GM18858 (cell line): Measurements from ENCODE around the gene DOCK1.

Source experiments
- ATAC-seq: cut with Tn5 transposase; IDR thresholded peaks from one replicate; pipeline ENCODE4 v1.9.1; 2021; ENCODE audit not compliant: unreplicated experiment

DOCK1 gene

DNA sequence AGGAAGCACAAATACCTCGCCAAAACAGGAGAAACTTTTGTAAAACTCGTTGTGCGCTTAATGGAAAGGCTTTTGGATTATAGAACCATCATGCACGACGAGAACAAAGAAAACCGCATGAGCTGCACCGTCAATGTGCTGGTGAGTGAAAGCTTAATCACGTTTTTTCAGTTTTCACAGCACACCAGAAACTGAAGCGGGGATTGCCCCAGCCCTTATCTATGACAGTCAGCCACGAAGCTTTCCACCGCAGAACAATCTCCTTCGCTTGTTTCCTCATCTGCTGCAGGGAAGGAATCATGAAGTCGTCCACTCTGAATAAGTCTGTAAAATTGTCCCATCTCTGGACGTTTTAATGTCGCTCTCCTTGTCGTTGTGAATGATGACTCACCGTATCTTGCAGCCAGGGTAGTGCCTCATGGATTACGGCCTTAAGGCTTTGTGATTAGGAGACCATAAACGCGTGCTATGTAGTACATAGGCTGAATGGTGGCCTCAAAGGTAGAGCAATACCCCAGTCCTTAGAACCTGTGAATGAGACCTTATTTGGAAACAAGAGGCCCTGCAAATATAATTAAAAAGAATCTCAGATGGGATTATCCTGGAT, 468.9 kb downstream of the DOCK1 start:
- no peak for ATAC-seq

DNA sequence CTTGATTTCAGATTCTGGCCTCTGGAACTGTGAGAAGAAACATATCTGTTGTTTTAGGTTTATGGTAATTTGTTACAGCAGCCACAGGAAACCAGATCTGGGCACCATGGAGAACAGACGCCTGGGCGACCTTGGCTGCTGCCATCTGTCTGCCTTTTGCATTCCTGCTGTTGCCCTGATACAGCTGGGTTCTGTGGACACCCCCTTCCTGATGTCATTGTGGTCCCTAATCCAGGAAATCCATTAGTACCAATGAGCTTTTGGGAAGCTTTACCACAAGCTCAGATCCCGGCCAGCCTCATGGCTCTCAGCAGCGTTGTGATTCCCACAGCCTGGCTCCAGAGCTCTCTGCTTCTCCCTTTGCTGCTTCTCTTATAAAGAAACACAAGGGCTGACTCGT, 469.7 kb downstream of the DOCK1 start:
- ATAC-seq: no peak

DNA sequence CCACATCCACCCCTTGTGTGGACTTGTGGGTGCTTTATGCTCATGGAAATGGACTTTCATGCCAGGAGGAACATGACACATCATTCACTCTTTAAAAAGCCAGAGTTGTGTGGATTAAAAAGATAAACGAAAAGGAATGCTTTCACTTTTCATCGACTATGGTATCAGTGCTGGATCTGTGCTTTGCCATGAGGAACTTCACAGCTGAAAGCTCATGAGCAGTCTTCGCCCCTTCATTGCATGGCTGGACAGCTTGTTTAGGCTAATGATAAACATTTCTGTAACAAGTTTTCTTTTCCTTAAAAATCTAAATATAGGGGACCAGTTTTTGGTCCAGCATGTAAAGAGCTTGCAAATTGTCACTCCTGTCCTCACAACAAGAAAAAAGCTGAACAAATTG, 470.2 kb downstream of the DOCK1 start:
- no peak for ATAC-seq

DNA sequence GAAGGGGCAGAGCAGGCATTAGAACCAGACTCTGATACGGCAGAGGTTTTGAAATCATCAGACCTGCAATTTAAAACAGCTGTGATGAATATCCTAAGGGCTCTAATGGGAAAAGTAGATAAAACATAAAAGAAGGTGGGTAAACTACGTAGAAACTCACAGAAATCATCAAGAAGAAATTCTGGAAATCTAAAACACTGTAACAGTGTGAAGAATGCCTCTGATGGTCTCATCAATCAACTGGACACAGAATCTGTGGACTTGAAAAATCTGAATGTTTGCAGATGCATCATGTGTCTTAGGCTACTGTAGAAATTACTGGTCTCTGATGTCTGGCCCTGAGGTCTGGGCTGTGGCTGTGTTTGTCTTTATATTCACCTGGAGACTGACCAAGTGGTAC, 470.8 kb downstream of the DOCK1 start:
- ATAC-seq: no peak

DNA sequence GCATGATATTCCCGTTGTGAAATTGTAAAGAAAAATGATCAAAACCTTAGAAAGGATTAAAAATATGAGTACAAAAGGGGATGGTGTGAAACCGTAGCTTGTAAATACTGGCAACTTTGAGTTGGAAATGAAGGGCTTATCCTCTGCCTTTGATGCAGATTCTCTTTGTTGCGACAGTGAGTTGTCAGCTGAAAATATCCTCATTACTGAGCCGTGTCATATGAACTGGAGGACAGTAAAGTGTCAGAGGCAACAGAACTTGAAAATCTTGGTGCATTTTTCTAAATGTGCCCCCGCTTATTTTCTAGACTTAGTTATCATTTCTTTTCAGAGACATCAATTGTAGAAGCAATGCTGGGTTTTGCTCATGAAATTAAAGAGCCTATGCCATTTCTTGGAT, 473.4 kb downstream of the DOCK1 start:
- no peak for ATAC-seq

DNA sequence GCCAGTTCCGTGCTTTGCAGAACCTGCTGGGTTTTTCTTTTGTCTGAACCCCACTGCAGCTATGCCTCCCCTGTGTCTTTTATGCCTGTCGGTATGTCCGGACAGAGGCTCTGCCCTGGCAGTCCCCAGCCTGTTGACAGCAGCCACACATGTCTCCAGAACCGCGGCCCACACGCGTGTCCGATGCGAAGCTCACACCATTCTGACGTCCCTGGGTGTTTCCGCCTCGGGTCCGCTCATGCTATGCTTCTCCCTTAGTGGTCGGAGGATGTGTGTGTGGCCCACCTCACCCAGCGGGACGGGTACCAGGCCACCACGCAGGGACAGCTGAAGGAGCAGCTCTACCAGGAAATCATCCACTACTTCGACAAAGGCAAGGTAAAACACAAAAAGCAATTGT, 479.3 kb downstream of the DOCK1 start:
- ATAC-seq: no peak

DNA sequence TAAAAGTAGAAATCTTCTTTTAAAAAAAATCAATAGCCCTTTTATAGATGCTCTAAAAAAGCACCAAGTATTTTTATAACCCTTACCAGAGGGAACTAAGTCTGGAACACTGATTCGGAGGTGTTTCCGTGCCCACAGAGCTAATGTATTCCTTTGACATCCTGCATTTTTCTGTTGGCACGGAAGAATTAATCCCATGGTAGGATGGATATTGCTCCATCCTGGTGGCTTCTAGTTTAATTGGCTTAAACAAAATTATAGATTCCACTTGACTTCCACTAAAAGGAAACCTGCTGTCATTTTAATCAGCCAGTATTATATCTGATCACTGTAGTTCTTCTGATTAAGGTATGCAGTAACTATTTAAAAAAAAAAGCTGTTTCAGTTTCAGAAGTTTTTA, 479.8 kb downstream of the DOCK1 start:
- no peak for ATAC-seq

DNA sequence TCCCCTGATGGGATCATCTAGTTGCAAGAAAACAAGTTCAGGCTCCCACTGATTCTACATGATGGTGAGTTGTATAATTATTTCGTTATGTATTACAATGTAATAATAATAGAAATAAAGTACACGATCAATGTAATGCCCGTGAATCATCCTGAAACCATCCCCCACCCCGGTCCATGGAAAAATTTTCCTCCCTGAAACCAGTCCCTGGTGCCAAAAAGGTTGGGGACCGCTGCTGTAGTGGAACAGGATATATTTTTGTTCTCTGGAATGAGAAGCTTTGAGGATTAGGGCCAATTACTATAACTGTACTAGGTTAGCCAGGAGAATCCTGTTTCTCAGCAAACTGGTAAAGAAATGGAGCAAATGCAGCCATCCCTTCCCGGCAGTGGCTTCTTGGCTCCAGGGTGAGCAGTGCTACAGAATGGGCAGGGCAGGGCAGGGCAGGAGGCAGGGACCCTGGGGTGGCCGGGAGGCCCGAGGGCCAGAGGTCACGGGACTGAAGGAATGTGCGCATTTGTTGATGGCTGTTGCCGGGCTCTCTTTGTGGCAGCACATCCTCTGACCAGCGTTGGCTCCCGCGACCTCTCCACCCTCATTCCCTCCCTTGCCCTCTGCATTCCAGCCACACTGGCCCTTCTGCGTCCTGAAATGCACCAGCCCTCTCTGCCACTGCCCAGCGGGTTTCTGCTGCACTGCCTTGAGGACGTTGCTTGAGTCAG, 481.5 kb downstream of the DOCK1 start:
- ATAC-seq: no peak

DNA sequence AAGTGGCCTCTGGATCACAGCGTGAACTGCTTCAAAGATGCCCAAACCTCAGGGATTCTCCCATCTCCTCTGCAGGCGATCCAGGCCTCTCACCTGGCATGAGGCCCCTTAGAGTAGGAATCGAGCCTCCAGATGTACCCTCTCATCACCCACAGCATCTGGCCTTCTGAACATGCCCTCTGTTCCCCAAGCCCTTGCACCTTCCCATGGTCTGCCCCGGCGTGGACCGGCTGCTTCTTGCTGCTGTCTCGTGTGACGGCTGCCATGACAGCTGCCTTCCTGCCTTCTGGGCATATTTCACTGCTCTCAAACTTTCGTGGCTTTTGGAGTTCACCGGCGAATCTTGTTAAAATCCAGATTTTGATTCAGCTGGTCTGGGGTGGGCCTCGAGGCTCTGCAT, 486.6 kb downstream of the DOCK1 start:
- ATAC-seq: no peak

DNA sequence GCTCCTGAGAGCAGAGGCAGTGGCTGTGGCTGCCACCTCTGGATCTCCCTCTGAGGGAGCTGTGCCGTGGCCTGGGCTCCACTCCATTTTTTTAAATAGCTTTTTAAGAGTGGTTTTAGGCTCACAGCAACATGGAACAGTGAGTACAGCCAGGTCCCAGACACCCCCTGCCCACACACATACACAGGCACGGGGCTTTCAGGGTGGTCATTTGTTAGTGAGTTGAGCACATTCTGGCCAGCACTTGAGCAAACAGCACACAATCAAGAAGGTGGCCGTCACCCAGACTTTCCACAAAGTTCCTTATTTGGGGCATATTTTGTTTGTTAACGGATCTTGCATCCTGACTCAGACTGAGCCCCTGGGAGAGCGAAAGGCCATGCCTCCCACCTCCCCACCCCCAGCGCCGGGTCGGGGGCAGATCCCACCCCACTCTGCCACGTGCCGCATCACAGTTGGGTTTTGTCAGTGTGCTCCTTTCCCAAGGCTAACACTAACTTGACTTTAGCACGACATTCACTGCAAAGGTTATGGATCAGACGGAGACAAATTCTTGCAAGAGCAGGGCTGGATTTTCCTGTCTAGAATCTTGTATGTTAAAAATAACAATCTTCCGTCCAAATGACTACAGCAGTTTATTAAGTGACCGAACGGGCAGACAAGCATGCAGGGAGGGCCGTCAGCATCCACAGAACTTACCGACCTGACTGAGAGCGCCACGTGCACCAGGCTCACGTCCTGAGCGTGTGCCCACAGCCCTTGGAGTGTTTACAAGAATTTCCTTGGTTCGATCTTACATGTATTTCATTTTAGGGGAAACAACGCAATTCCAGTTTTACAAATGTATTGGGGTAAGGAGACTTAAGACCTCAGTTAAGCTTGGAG, 487.4 kb downstream of the DOCK1 start:
- no peak for ATAC-seq

DNA sequence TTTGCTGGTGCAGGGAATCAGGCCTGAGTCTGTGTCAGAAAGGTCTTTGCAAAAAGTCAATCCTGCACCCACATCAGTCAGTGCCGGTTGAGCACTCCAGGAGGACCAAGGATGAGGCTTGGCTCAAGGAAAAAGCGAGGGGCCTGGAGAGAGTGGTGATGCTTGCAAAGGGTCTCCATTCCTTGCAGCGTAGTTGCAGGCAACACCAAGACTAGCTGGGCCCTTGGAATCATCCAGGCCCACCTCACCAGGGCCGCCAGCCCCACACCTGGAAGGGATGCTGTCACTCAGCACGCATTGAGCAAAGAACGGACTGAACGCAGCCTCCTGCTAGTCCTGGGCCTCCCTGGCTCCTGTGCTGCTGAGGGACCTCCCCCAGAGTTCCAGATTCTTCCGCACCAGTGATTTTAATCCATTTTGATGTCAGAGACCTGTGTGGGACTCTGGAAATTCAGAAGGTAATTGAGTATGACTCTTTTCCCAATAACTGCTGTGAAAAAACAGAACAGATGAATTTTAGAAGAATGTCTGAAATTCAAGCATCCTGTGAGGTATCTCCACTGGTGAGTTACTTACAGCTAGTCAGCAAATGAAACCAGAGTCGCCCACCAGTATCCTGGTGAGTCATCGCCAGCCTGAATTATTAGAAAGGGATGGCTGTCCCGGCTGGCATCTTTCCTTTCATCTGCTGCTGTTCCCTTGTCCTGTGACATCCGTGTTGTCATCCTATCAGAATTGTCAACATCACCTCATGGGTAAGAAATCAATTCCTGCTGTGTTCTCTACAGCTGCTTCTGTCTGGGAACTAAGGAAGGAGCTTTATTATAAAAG, 493.1 kb downstream of the DOCK1 start:
- ATAC-seq: no peak

DNA sequence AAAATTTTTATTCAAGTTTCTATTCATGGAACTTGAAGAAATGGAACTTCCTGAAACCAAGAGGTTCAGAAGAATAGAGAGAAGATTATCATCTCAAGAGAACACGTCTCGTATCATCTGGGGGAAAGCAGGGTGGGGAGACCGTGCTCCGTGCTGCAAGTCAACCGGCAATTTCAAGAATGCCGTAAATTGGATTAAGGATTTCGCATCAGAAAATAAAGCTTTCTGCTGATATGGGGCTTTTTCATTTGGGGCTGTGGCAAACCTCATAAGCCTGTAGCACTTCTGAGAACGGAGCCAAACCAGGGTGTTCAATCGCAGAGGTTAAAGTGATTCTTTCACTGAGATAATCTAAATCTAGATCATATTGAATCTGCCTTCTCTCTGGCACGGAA, 493.7 kb downstream of the DOCK1 start:
- ATAC-seq: no peak

DNA sequence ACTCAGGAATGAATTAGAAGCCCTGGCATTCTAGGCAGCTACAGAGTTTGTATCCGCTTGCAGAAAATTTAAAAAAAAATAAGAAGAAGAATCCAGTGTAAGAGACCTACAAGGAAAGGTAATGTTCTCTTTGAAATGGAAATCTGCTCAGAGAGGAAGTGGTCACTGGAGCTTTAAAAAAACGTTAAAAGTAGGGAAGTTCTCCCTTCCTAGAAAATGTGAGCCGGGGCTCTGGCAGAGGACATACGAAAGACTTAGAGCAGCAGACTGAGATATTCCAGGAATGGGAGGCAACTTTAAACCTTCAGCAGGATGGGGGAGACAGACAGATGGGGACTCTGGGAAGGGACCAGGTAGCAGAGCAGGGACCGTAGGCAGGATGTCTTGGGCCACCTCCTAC, 494.4 kb downstream of the DOCK1 start:
- ATAC-seq: no peak

DNA sequence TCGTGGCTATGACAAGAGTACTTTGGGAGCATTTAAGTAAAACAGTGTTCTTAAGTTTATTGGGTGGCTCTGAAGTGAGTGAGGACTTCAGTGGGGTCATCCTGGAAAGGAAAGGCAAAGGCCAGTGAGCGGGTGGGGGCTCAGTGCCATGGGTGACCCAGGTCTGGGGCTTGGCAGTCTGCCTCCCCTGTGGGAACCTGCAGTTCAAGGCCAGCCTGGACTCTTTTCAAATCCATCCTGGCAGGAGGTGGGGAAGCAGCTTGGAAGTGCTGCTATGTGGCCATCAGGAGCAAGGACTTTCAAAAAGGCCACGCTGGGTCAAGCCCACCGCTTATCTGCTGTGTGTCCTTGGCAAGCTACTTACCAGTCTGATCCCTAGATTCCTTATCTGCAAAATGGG, 495.0 kb downstream of the DOCK1 start:
- ATAC-seq: no peak

DNA sequence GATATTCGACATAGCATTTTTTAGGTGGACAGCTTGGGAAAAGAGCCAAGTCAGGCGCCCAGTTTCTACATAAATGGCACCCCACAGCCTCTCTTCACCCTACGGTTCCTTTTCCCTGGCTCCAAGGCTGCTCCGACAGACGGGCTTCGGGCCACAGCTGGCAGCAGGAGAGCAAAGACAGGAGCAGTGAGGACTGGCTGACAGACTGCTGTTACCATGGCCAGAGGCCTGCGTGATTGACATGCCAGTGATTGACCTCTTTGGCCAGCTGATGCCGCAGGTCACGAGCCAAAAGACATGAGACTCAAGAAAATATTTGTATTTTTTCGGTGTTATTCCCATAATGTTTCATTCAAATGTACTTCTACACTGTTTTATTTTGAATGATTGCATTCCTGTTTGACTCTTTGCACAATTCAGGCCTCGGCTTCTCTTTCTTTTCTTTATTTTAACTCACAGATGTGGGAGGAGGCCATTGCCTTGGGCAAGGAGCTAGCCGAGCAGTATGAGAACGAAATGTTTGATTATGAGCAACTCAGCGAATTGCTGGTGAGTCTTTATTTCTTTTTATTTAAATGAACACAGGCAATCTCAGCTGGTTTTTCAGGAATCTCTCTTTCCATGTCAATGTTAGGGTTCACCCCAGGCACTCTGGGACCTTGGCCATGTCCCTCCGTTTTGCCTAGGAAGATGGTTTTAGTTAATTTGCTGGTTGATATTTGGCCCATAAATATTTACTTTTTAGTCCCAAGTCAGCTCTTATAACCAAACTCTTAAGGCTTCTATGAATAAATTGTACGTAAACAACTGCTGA, 497.6 kb downstream of the DOCK1 start:
- ATAC-seq: no peak

DNA sequence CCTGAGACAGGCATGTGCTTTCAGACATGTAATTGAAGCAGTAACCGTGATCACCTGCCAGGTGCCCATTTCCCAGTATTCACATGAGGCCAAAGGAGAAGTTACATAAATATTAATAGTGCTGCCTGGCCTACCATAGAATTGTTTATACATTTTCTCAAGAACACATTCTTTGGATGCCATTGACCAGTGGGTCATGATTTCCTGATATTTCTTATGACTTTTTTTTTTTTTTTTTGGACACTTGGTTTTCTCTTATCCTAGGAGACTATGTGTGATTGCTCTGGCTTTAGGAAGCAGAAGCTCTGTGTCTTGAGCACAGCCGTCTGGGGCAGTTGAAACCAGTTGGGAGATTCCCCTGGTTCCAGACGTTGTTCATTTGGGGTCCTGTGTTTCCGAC, 500.0 kb downstream of the DOCK1 start:
- ATAC-seq: no peak

DNA sequence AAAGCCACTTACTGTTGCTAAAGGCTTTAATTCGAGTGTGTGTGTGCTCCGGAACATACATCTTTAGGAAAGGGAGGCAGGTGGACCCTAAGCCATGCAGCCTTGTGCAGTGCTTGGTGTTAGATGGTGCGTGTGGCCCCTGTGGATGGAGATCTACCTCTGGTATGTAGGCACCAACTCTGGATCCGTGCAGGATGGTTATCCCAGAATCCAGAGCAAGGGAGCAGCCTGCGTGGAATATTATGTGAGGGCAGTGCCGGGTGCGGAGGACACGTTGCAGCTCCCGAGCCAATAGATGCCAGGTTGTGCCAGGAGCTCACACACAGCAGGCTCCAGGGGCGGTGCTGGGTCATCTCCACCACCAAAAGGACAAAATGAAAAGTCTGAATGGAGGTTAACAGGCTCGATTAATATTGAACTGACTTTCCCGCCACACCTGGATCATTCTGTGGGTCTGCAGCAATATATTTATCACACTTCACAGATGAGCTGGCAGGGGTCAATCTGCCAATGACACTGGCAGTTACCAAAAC, 500.9 kb downstream of the DOCK1 start:
- ATAC-seq: no peak

DNA sequence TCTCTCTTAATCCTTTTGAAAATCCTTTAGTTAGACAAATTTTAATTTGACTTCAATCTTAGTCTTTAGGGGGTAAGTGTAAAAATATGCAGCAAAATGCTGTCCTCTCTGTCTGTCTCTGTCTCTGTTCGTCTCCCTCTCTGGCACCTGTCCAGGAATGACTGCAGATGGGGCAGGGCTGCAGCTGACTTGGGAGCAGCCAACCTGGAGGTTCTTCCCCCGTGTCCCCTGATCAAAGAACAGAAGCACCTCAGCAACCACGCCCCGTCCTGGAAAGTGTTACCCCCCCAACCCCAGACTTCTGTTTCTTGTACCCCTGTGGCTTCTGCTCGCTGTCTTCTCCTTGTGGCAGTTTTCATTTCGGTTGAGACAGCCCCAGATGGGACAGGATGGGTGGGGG, 502.3 kb downstream of the DOCK1 start:
- no peak for ATAC-seq

DNA sequence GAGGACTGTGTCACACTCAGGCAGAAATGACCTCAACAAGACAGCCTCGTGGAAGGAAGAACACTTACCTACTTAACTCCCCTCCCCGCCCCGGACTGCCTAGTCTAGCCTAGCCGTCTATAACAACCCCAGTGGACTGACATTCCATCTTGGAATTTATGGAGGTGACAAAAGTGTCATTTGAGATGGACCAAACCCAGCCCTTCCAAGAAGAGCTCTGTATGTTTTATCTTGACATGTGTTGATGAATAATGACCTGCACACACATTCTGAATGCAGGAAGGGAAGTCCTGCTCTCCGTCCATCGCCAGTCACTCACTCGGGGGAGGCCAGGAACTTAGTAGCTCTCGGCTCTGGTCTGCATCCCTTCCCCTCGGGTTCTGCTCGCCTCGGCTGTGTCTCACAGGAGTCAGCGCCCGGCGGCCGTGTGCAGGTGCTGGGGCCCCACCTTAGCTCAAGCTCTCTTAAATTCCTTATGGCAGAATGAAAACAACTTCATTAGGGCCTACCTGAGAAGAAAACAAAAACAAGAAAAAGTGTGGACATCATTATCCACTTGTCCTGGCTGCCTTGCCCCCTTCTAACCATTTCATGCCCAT, 503.0 kb downstream of the DOCK1 start:
- ATAC-seq: no peak

DNA sequence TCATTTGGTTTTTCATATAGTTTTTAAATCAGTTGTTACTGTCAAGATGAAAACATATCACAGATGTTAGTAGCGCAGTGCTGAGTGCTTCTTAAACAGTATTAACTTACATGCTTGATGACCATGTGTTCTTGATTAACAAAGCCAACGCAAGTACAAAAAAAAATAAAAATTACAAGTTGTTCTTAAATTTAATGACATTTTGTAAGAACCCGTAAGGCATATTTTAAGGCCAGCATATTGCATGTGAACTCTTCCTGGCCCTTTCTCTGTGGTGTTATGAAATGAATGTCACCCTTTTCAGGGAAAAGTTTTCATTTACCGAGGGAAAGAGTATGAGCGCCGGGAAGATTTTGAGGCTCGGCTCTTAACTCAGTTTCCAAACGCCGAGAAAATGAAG, 503.5 kb downstream of the DOCK1 start:
- ATAC-seq: no peak
